ENCODE results near the gene SRA1. TPM values are rescaled to one million over a fixed set of nuclear protein-coding genes. Genes with fewer than 3 reads are reported as not detected.

SRA1 gene
- total and polyA plus RNA-seq, 2 of the 8 experiments (the other 6 are each of a cell fraction or from before 2014, with no cell fraction given): 27.4 to 39.4 TPM

- Histone ChIP-seq H3K27me3 (replicated peaks in 1 of 4; ENCODE audit: control insufficient read depth in 3 of 4, extremely low read depth in 1 of 4, insufficient read depth in 3 of 4, low read length in 3 of 4) (no peaks in the 10 kb centered on the region; a peak in 1 of 7 replicates), H3K4me1 (replicated peaks in 1 of 4; ENCODE audit: control insufficient read depth in 3 of 4, insufficient read depth in 4 of 4, low read length in 3 of 4) (peaks cover 0 to 11% (median 4%) of the 10 kb centered on the region in 4 experiments; a peak in 5 of 7 replicates), H2BK5ac (ENCODE audit: low read depth, low read length) (peak within 1 kb of the TSS; percentile 76), H2AK5ac (ENCODE audit: low read depth, low read length) (peak within 1 kb of the TSS; percentile 86; the same call in 1 of the 2 replicates), H3K14ac (ENCODE audit: insufficient read length) (no peak within 1 kb of the TSS), H4K8ac (ENCODE audit: extremely low read depth, insufficient read depth, low read length) (peak within 1 kb of the TSS; percentile 84; the same call in 1 of the 2 replicates), H3K79me2 (ENCODE audit: control insufficient read depth in 1 of 2, insufficient read depth in 2 of 2, low read length in 2 of 2) (peaks cover 3 to 9% of the 10 kb centered on the region in 2 experiments; a peak in 3 of 4 replicates), H3K23ac (ENCODE audit: insufficient read length) (no peak within 1 kb of the TSS), H3K4me3 (ENCODE audit: extremely low read depth in 1 of 4, insufficient read depth in 2 of 4, low read depth in 3 of 4, low read length in 4 of 4) (peak within 1 kb of the TSS; percentile 90 to 99 (median 95)), H3K56ac (replicated peaks; ENCODE audit: insufficient read length, low read depth, low read length) (peak within 1 kb of the TSS; percentile 78), H2BK120ac (replicated peaks; ENCODE audit: low read depth, low read length) (no peak within 1 kb of the TSS), H3K36me3 (ENCODE audit: control insufficient read depth in 2 of 4, insufficient read depth in 4 of 4, low read length in 3 of 4) (peaks cover 0 to 18% (median 13%) of the 10 kb centered on the region in 4 experiments; a peak in 4 of 8 replicates), H3K4me2 (ENCODE audit: insufficient read depth in 1 of 2, low read depth in 2 of 2, low read length in 2 of 2) (peak within 1 kb of the TSS; percentile 90 to 98), H4K20me1 (replicated peaks in 1 of 2; ENCODE audit: control insufficient read depth in 1 of 2, insufficient read depth in 2 of 2, low read length in 2 of 2) (no peaks in the 10 kb centered on the region), H2BK15ac (ENCODE audit: low read length) (0 out of 2 replicates have a peak within 1 kb of the TSS, but pooled peaks have one; percentile 2), H2BK20ac (ENCODE audit: low read length) (no peak within 1 kb of the TSS), H3K9me3 (ENCODE audit: insufficient read depth in 2 of 2, low read depth in 1 of 2, low read length in 1 of 2) (no peaks in the 10 kb centered on the region), H2AFZ (ENCODE audit: low read length) (peak within 1 kb of the TSS; percentile 81), H4K91ac (replicated peaks; ENCODE audit: insufficient read length, low read length) (peak within 1 kb of the TSS; percentile 91), H3K18ac (ENCODE audit: extremely low read depth, low read length) (peak within 1 kb of the TSS; percentile 95), H3K9ac (replicated peaks in 1 of 4; ENCODE audit: extremely low read depth in 1 of 4, low read depth in 3 of 4, low read length in 3 of 4) (peak within 1 kb of the TSS; percentile 72 to 95 (median 85)), H3K27ac (ENCODE audit: low read depth, low read length) (peak within 1 kb of the TSS; percentile 65), H4K5ac (ENCODE audit: insufficient read length, low read depth, low read length) (peak within 1 kb of the TSS; percentile 87), H3K23me2 (ENCODE audit: low read depth, low read length) (peaks cover 14% of the 10 kb centered on the region), H3K4ac (replicated peaks; ENCODE audit: insufficient read length, low read depth, low read length) (peak within 1 kb of the TSS; percentile 17), H3K79me1 (ENCODE audit: low read depth, low read length) (peaks cover 7% of the 10 kb centered on the region), H2BK12ac (ENCODE audit: low read depth, low read length) (peak within 1 kb of the TSS; percentile 35; the same call in 1 of the 2 replicates)
- peak; percentile 84 to 89 for DNase-seq (ENCODE audit: low read depth in 1 of 2, low spot score in 2 of 2)
- FAIRE-seq: peak; percentile 62
- POLR2A ChIA-PET (ENCODE audit: partially characterized antibody): interaction anchor here (0.9 to 10.8 kb wide), 6 partner anchors 7 to 82 kb away, joined by 3 to 191 read pairs (median 14); partner anchors contain the start of genes EIF4EBP3 and SRA1
- CTCF ChIA-PET (ENCODE audit: partially characterized antibody): interaction anchor here (0.9 to 3.7 kb wide), 4 partner anchors 13 to 74 kb away, joined by 3 to 20 read pairs (median 10); partner anchors contain the start of gene EIF4EBP3
- 4% methylated on average over 61 of the region's 74 CpGs; no CpG with 5 or more reads in 1 of the 2 experiments for WGBS, 2 experiments (ENCODE audit: extremely low coverage in 1 of 2, insufficient coverage in 1 of 2, insufficient read length in 1 of 2, insufficient replicate concordance in 2 of 2, low coverage in 1 of 2, low lambda C conversion rate in 2 of 2, missing lambda C conversion rate in 1 of 2)
- peak; percentile 38 for TF ChIP-seq TAF7 (optimal IDR thresholded peaks at IDR 0.05; ENCODE audit: borderline replicate concordance, low read depth, low read length)
- TF ChIP-seq HDAC6 (IDR thresholded peaks at IDR 0.05; ENCODE audit: low read depth, low read length): no peak
- TF ChIP-seq CTBP2 (IDR thresholded peaks at IDR 0.05; ENCODE audit: borderline replicate concordance, insufficient read depth, insufficient read length, low read length): no peak
- no peak for TF ChIP-seq RXRA (IDR thresholded peaks at IDR 0.05; ENCODE audit: insufficient read depth, low read depth, low read length)
- no peak for TF ChIP-seq BCL11A (IDR thresholded peaks at IDR 0.05; ENCODE audit: low read depth in 2 of 2, low read length in 2 of 2)
- TF ChIP-seq ATF2 (IDR thresholded peaks at IDR 0.05; ENCODE audit: low read length): 0 out of 2 replicates have a peak, but pooled peaks have one; percentile 66
- no peak for TF ChIP-seq POU5F1 (IDR thresholded peaks at IDR 0.05; ENCODE audit: low read depth, low read length)
- no peak for TF ChIP-seq ZNF274 (IDR thresholded peaks at IDR 0.05; ENCODE audit: borderline replicate concordance, extremely low read depth, low read length)
These were observed 7.1 kb upstream of the SRA1 start, which contains the start of the genes APBB3 and SLC35A4 for GRCh38 chr5:140564196-140565023. TSS of gene APBB3 (minus strand) at chr5:140564598. CDS start at chr5:140564245, 353 bp downstream. TSS of gene SLC35A4 (plus strand) at chr5:140564828. CDS start at chr5:140567170, 2,342 bp downstream.

Data from H1 (cell line).